ENCODE measurements around the gene LBHD1. TPM values are rescaled to one million over a fixed set of nuclear protein-coding genes. Genes with fewer than 3 reads are reported as not detected.

LBHD1 gene
- total RNA-seq, 1 experiment from 2014 or later: 16.1 TPM

GRCh38 chr11:62647609-62648005 lies 24.5 kb downstream of the LBHD1 start:
- no peak for TF ChIP-seq EZH2 (IDR thresholded peaks at IDR 0.05; ENCODE audit: low read depth)
- no peak for TF ChIP-seq CTCF (conservative IDR thresholded peaks at IDR 0.05)
- CTCF ChIA-PET: no interaction called here

GRCh38 chr11:62646825-62647608 lies 25.1 kb downstream of the LBHD1 start:
- Histone ChIP-seq H3K27ac (no peak overlapping the region), H3K36me3 (ENCODE audit: low read depth) (peaks cover 21% of the 10 kb centered on the region), H4K20me1 (ENCODE audit: insufficient read depth) (peaks cover 5% of the 10 kb centered on the region; the same call in 1 of the 2 replicates), H3K9me2 (ENCODE audit: insufficient read depth) (no peaks in the 10 kb centered on the region), H3K4me1 (replicated peaks; ENCODE audit: insufficient read depth) (peaks cover 23% of the 10 kb centered on the region), H3K27me3 (ENCODE audit: insufficient read depth, low read depth) (no peaks in the 10 kb centered on the region), H3K79me2 (ENCODE audit: low read depth) (peaks cover 61% of the 10 kb centered on the region), H2AFZ (no peak overlapping the region), H3K9me3 (ENCODE audit: insufficient read depth, low read depth) (no peaks in the 10 kb centered on the region), H3K4me3 (no peak overlapping the region; the same call in 1 of the 2 replicates), H3K4me2 (peak overlapping the region; percentile 37; the same call in 1 of the 2 replicates), H3F3A (ENCODE audit: insufficient read depth, low read depth) (peaks cover 23% of the 10 kb centered on the region)
- no peak for DNase-seq
- ChIA-PET POLR2A (ENCODE audit: unreplicated experiment) (no interaction called here), CTCF (interaction anchor here (0.5 kb wide), 1 partner anchor 47 kb away, joined by 8 read pairs; no protein-coding TSS in a partner anchor)
- BruUV-seq (replicated peaks): TSS peak; percentile 24
- intact Hi-C loops (cut with micrococcal nuclease; ENCODE audit: unreplicated experiment): loop anchor here (1.0 to 5.0 kb wide), 3 partner anchors 25 to 193 kb away; partner anchors contain the start of genes EML3 and ROM1
- no peak for TF ChIP-seq EZH2 (IDR thresholded peaks at IDR 0.05; ENCODE audit: low read depth)
- no peak for TF ChIP-seq CTCF (conservative IDR thresholded peaks at IDR 0.05)

More at GRCh38 chr11:62647609-62648005, 24.5 kb downstream of the LBHD1 start:
- Histone ChIP-seq H3K36me3 (ENCODE audit: low read depth) (peaks cover 20% of the 10 kb centered on the region), H3K9me3 (ENCODE audit: insufficient read depth, low read depth) (no peaks in the 10 kb centered on the region), H3K4me2 (no peak overlapping the region), H2AFZ (no peak overlapping the region), H3K27ac (no peak overlapping the region), H3F3A (ENCODE audit: insufficient read depth, low read depth) (peaks cover 26% of the 10 kb centered on the region), H3K4me3 (no peak overlapping the region), H3K27me3 (ENCODE audit: insufficient read depth, low read depth) (no peaks in the 10 kb centered on the region), H4K20me1 (ENCODE audit: insufficient read depth) (peaks cover 5% of the 10 kb centered on the region; the same call in 1 of the 2 replicates), H3K79me2 (ENCODE audit: low read depth) (peaks cover 61% of the 10 kb centered on the region), H3K9me2 (ENCODE audit: insufficient read depth) (no peaks in the 10 kb centered on the region), H3K4me1 (replicated peaks; ENCODE audit: insufficient read depth) (peaks cover 27% of the 10 kb centered on the region)
- intact Hi-C loops (cut with micrococcal nuclease; ENCODE audit: unreplicated experiment): loop anchor here (5.0 kb wide), 1 partner anchor 35 kb away; the partner anchor contains the start of genes EML3 and ROM1
- no peak for DNase-seq
- POLR2A ChIA-PET (ENCODE audit: unreplicated experiment): no interaction called here
- BruUV-seq (replicated peaks): no TSS peak

GRCh38 chr11:62645946-62646824 lies 25.9 kb downstream of the LBHD1 start, which contains the start of gene GANAB:
Gene GANAB, minus strand, starts transcription at chr11:62646613. Its CDS starts 14 bp downstream, at chr11:62646599.
- Histone ChIP-seq H3K4me2 (peak within 1 kb of the TSS; percentile 99), H3K9me2 (ENCODE audit: insufficient read depth) (no peaks in the 10 kb centered on the region), H3K79me2 (ENCODE audit: low read depth) (peaks cover 61% of the 10 kb centered on the region), H3K4me1 (replicated peaks; ENCODE audit: insufficient read depth) (peaks cover 15% of the 10 kb centered on the region; the same call in 1 of the 2 replicates), H3K36me3 (ENCODE audit: low read depth) (peaks cover 21% of the 10 kb centered on the region), H2AFZ (peak within 1 kb of the TSS; percentile 79), H3K4me3 (peak within 1 kb of the TSS; percentile 99), H3F3A (ENCODE audit: insufficient read depth, low read depth) (peaks cover 30% of the 10 kb centered on the region), H3K27ac (peak within 1 kb of the TSS; percentile 48), H4K20me1 (ENCODE audit: insufficient read depth) (peaks cover 5% of the 10 kb centered on the region; the same call in 1 of the 2 replicates), H3K9me3 (ENCODE audit: insufficient read depth, low read depth) (no peaks in the 10 kb centered on the region), H3K27me3 (ENCODE audit: insufficient read depth, low read depth) (no peaks in the 10 kb centered on the region)
- TF ChIP-seq CTCF (conservative IDR thresholded peaks at IDR 0.05): no peak
- TF ChIP-seq EZH2 (IDR thresholded peaks at IDR 0.05; ENCODE audit: low read depth): no peak
- ChIA-PET CTCF (interaction anchor here (0.5 to 0.8 kb wide), 4 partner anchors 19 to 209 kb away, joined by 3 to 8 read pairs (median 6); partner anchors contain the start of genes C11orf98, CSKMT and HNRNPUL2), POLR2A (ENCODE audit: unreplicated experiment) (interaction anchor here (0.6 to 0.9 kb wide), 5 partner anchors 19 to 125 kb away, joined by 4 to 13 read pairs (median 6); partner anchors contain the start of genes B3GAT3, C11orf98, CSKMT and HNRNPUL2)
- BruUV-seq (replicated peaks): TSS peak; percentile 42
- DNase-seq: peak; percentile 95 to 98
- intact Hi-C loops (cut with micrococcal nuclease; ENCODE audit: unreplicated experiment): loop anchor here (1.0 to 5.0 kb wide), 3 partner anchors 24 to 194 kb away; partner anchors contain the start of genes EML3 and ROM1
